ENCODE data around the gene ZNF584. TPM values are rescaled to one million over a fixed set of nuclear protein-coding genes. Genes with fewer than 3 reads are reported as not detected.

Gene ZNF584
- polyA plus RNA-seq, 2 of the 4 experiments (the other 2 are of a cell fraction): 15.6 to 18.2 TPM

DNA sequence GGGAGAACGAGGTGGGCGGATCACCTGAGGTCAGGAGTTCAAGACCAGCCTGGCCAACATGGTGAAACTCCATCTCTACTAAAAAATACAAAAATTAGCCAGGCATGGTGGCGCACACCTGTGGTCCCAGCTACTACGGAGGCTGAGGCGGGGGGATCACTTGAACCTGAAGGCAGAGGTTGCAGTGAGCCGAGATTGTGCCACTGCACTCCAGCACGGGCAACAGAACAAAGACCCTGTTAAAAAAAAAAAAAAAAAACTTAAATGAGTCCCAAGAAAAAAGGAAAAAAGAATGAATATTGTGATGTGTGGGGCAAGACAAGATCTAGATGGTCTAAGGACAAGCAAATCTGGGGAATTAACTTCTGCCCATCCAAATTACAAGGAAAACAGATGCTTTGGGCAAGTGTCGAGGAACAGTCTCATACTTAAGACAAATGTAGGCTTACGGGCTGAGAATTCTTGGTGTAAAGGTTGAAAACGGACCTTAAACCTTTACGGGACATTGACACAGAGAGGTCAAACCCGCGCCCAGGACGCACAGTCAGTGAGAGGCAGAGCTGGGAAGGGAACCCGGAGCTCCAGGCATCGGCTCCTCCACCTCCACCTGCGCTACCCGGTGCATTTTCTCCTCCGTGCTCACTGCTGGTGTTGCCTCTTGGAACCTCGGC, 57.8 kb downstream of the ZNF584 start:
- FAIRE-seq: no peak
- Histone ChIP-seq H3K4me3 (peak overlapping the region; percentile 97), H3K4me2 (peak overlapping the region; percentile 82), H3K4me1 (peaks cover 6% of the 10 kb centered on the region; the same call in 2 of the 3 replicates), H3K27ac (peak overlapping the region; percentile 52 to 82; a peak in 5 of 6 replicates), H3K9me3 (no peaks in the 10 kb centered on the region)
- 0 out of 3 replicates have a peak, but pooled peaks have one; percentile 7 for TF ChIP-seq CTCF (IDR thresholded peaks at IDR 0.05)
- peak; percentile 54 for TF ChIP-seq ZFP36 (IDR thresholded peaks at IDR 0.05; ENCODE audit: borderline replicate concordance, partially characterized antibody)
- TF ChIP-seq MYC (IDR thresholded peaks at IDR 0.05; ENCODE audit: borderline replicate concordance, low read length): 0 out of 2 replicates have a peak, but pooled peaks have one; percentile 21
- no peak for TF ChIP-seq SREBF2 (IDR thresholded peaks at IDR 0.05)
- ATAC-seq: peak; percentile 64 to 68
- CTCF ChIA-PET: interaction anchor here (0.9 to 2.0 kb wide), 3 partner anchors 10 to 63 kb away, joined by 3 to 4 read pairs (median 3); no protein-coding TSS in a partner anchor
- 37% methylated on average over 20 of the region's 20 CpGs for WGBS (ENCODE audit: missing lambda C conversion rate)
- POLR2A ChIA-PET: interaction anchor here (0.6 to 2.2 kb wide), 3 partner anchors 9 to 104 kb away, joined by 3 to 7 read pairs (median 3); partner anchors contain the start of genes ZNF497 and ZNF584
- DNase-seq (ENCODE audit: low read depth in 1 of 2, low spot score in 1 of 2): peak in 1 of 2 experiments; percentile 58

- DNase-seq (ENCODE audit: low read depth in 1 of 2, low spot score in 1 of 2): peak; percentile 98 to 99
- FAIRE-seq: peak; percentile 84
- Histone ChIP-seq H3K4me2 (peak within 1 kb of the TSS; percentile 91), H3K4me3 (peak within 1 kb of the TSS; percentile 97), H3K9me3 (no peaks in the 10 kb centered on the region), H3K27ac (peak within 1 kb of the TSS; percentile 77 to 82), H3K4me1 (peaks cover 6% of the 10 kb centered on the region; the same call in 2 of the 3 replicates)
- ATAC-seq: peak; percentile 91 to 96
- CTCF ChIA-PET: interaction anchor here (1.4 to 2.0 kb wide), 2 partner anchors 10 to 33 kb away, joined by 3 to 4 read pairs; no protein-coding TSS in a partner anchor
- WGBS (ENCODE audit: missing lambda C conversion rate): 2% methylated on average over 12 of the region's 92 CpGs
- TF ChIP-seq PHF8 (IDR thresholded peaks at IDR 0.05; ENCODE audit: borderline replicate concordance, low read depth) (peak; percentile 71; the same call in 1 of the 2 replicates), BCL3 (IDR thresholded peaks at IDR 0.05) (peak; percentile 19; the same call in 1 of the 3 replicates), CEBPB (IDR thresholded peaks at IDR 0.05) (no peak), BHLHE40 (IDR thresholded peaks at IDR 0.05; ENCODE audit: low read depth, low read length) (no peak), USF2 (IDR thresholded peaks at IDR 0.05) (peak; percentile 98), KDM1A (IDR thresholded peaks at IDR 0.05; ENCODE audit: low read depth) (no peak), MYC (IDR thresholded peaks at IDR 0.05; ENCODE audit: borderline replicate concordance, low read length) (no peak), JUN (IDR thresholded peaks at IDR 0.05) (peak in 1 of 2 experiments; percentile 42; a peak in 2 of 5 replicates), POLR2A (IDR thresholded peaks at IDR 0.05; ENCODE audit: low read length) (peak; percentile 38), RFX5 (IDR thresholded peaks at IDR 0.05) (0 out of 2 replicates have a peak, but pooled peaks have one; percentile 17)
- TF ChIP-seq, protein P1, sequence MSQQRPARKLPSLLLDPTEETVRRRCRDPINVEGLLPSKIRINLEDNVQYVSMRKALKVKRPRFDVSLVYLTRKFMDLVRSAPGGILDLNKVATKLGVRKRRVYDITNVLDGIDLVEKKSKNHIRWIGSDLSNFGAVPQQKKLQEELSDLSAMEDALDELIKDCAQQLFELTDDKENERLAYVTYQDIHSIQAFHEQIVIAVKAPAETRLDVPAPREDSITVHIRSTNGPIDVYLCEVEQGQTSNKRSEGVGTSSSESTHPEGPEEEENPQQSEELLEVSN (IDR thresholded peaks at IDR 0.05; ENCODE audit: borderline replicate concordance, low read depth): peak; percentile 48; the same call in 1 of the 2 replicates
- TF ChIP-seq, protein P2, sequence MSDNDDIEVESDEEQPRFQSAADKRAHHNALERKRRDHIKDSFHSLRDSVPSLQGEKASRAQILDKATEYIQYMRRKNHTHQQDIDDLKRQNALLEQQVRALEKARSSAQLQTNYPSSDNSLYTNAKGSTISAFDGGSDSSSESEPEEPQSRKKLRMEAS (IDR thresholded peaks at IDR 0.05): peak; percentile 60
- POLR2A ChIA-PET: interaction anchor here (2.2 kb wide), 1 partner anchor 59 kb away, joined by 7 read pairs; the partner anchor contains the start of gene ZNF584
Observed at GRCh38 chr19:58466760-58467589, 58.5 kb downstream of the ZNF584 start, which contains the start of gene ZNF324. TSS of gene ZNF324 (plus strand) at chr19:58467080. CDS start at chr19:58469186, 2,106 bp downstream.

Small RNA genes lying within 50 kb of the gene (small RNA-seq; reads per million reads assigned to genes)
- gene MIR4754 (0 to 0.04 (median 0) reads per million in 6 experiments), gene RNA5SP473 (0 to 1.7 (median 0.13) reads per million in 6 experiments)

Other genes with a start within 250 kb of the ZNF584 start
- gene ZNF274, start 225.6 kb upstream of the ZNF584 start, polyA plus RNA-seq (2011; rRNA removed): 27.3 and 28.7 TPM in 2 replicates
- gene ZNF274, start 225.6 kb upstream of the ZNF584 start, polyA plus RNA-seq (2017; fragmentation: RNase III; extraction: RNeasy Plus Mini Kit Qiagen cat#74134 plus additional on column Dnase treatment): 15.8 to 18.8 TPM (median 18.3 TPM) in 3 replicates
- 32.7 and 33.1 TPM in 2 replicates for gene ZNF544, start 179.7 kb upstream of the ZNF584 start, polyA plus RNA-seq (2011; rRNA removed)
- gene ZNF544, start 179.7 kb upstream of the ZNF584 start, polyA plus RNA-seq (2017; fragmentation: RNase III; extraction: RNeasy Plus Mini Kit Qiagen cat#74134 plus additional on column Dnase treatment): 22.5 to 30.6 TPM (median 23.7 TPM) in 3 replicates
- gene ZNF8, start 129.7 kb upstream of the ZNF584 start, polyA plus RNA-seq (2011; rRNA removed): 4.0 and 5.6 TPM in 2 replicates
- gene ZNF8, start 129.7 kb upstream of the ZNF584 start, polyA plus RNA-seq (2017; fragmentation: RNase III; extraction: RNeasy Plus Mini Kit Qiagen cat#74134 plus additional on column Dnase treatment): 2.0 to 2.3 TPM (median 2.3 TPM) in 3 replicates
- gene ERVK3-1, start 103.3 kb upstream of the ZNF584 start, polyA plus RNA-seq (2011; rRNA removed): 112 and 142 TPM in 2 replicates
- 104 to 126 TPM (median 109 TPM) in 3 replicates for gene ERVK3-1, start 103.3 kb upstream of the ZNF584 start, polyA plus RNA-seq (2017; fragmentation: RNase III; extraction: RNeasy Plus Mini Kit Qiagen cat#74134 plus additional on column Dnase treatment)
- 4.4 and 5.3 TPM in 2 replicates for gene ZSCAN22, start 81.7 kb upstream of the ZNF584 start, polyA plus RNA-seq (2011; rRNA removed)
- 2.0 to 2.2 TPM (median 2.0 TPM) in 3 replicates for gene ZSCAN22, start 81.7 kb upstream of the ZNF584 start, polyA plus RNA-seq (2017; fragmentation: RNase III; extraction: RNeasy Plus Mini Kit Qiagen cat#74134 plus additional on column Dnase treatment)
- 1.5 and 2.5 TPM in 2 replicates for gene A1BG, start 55.2 kb upstream of the ZNF584 start, polyA plus RNA-seq (2011; rRNA removed)
- 9.3 to 11.1 TPM (median 9.5 TPM) in 3 replicates for gene A1BG, start 55.2 kb upstream of the ZNF584 start, polyA plus RNA-seq (2017; fragmentation: RNase III; extraction: RNeasy Plus Mini Kit Qiagen cat#74134 plus additional on column Dnase treatment)
- gene ZNF497, start 45.9 kb upstream of the ZNF584 start, polyA plus RNA-seq (2011; rRNA removed): 1.1 and 1.4 TPM in 2 replicates
- 1.6 to 2.4 TPM (median 2.0 TPM) in 3 replicates for gene ZNF497, start 45.9 kb upstream of the ZNF584 start, polyA plus RNA-seq (2017; fragmentation: RNase III; extraction: RNeasy Plus Mini Kit Qiagen cat#74134 plus additional on column Dnase treatment)
- gene ZNF837, start 27.6 kb upstream of the ZNF584 start, polyA plus RNA-seq (2011; rRNA removed): 0.70 and 0.74 TPM in 2 replicates
- 0.62 to 1.1 TPM (median 1.0 TPM) in 3 replicates for gene ZNF837, start 27.6 kb upstream of the ZNF584 start, polyA plus RNA-seq (2017; fragmentation: RNase III; extraction: RNeasy Plus Mini Kit Qiagen cat#74134 plus additional on column Dnase treatment)
- gene RPS5, start 21.4 kb upstream of the ZNF584 start, polyA plus RNA-seq (2011; rRNA removed): 2,475 and 2,940 TPM in 2 replicates
- gene RPS5, start 21.4 kb upstream of the ZNF584 start, polyA plus RNA-seq (2017; fragmentation: RNase III; extraction: RNeasy Plus Mini Kit Qiagen cat#74134 plus additional on column Dnase treatment): 2,123 to 2,259 TPM (median 2,149 TPM) in 3 replicates
- gene RNF225, start 13.0 kb upstream of the ZNF584 start, polyA plus RNA-seq (2011; rRNA removed): not detected in 2 replicates
- not detected in 3 replicates for gene RNF225, start 13.0 kb upstream of the ZNF584 start, polyA plus RNA-seq (2017; fragmentation: RNase III; extraction: RNeasy Plus Mini Kit Qiagen cat#74134 plus additional on column Dnase treatment)
- 0.16 and 0.19 TPM in 2 replicates for gene ZNF132, start 31.5 kb downstream of the ZNF584 start, polyA plus RNA-seq (2011; rRNA removed)
- 0.05 to 0.13 TPM (median 0.09 TPM) in 3 replicates for gene ZNF132, start 31.5 kb downstream of the ZNF584 start, polyA plus RNA-seq (2017; fragmentation: RNase III; extraction: RNeasy Plus Mini Kit Qiagen cat#74134 plus additional on column Dnase treatment)
- gene ZNF324B, start 43.0 kb downstream of the ZNF584 start, polyA plus RNA-seq (2011; rRNA removed): 3.8 and 4.1 TPM in 2 replicates
- gene ZNF324B, start 43.0 kb downstream of the ZNF584 start, polyA plus RNA-seq (2017; fragmentation: RNase III; extraction: RNeasy Plus Mini Kit Qiagen cat#74134 plus additional on column Dnase treatment): 6.8 TPM in 3 replicates
- gene ZNF324, start 58.4 kb downstream of the ZNF584 start, polyA plus RNA-seq (2011; rRNA removed): 3.0 and 3.1 TPM in 2 replicates
- gene ZNF324, start 58.4 kb downstream of the ZNF584 start, polyA plus RNA-seq (2017; fragmentation: RNase III; extraction: RNeasy Plus Mini Kit Qiagen cat#74134 plus additional on column Dnase treatment): 6.4 to 6.9 TPM (median 6.9 TPM) in 3 replicates
- gene ZNF446, start 67.7 kb downstream of the ZNF584 start, polyA plus RNA-seq (2011; rRNA removed): 6.2 and 7.4 TPM in 2 replicates
- gene ZNF446, start 67.7 kb downstream of the ZNF584 start, polyA plus RNA-seq (2017; fragmentation: RNase III; extraction: RNeasy Plus Mini Kit Qiagen cat#74134 plus additional on column Dnase treatment): 9.9 to 12.5 TPM (median 11.0 TPM) in 3 replicates
- gene SLC27A5, start 103.3 kb downstream of the ZNF584 start, polyA plus RNA-seq (2011; rRNA removed): 30.2 and 36.7 TPM in 2 replicates
- gene SLC27A5, start 103.3 kb downstream of the ZNF584 start, polyA plus RNA-seq (2017; fragmentation: RNase III; extraction: RNeasy Plus Mini Kit Qiagen cat#74134 plus additional on column Dnase treatment): 36.7 to 40.4 TPM (median 37.8 TPM) in 3 replicates
- 6.2 and 6.4 TPM in 2 replicates for gene ZBTB45, start 111.2 kb downstream of the ZNF584 start, polyA plus RNA-seq (2011; rRNA removed)
- 11.8 to 14.3 TPM (median 13.4 TPM) in 3 replicates for gene ZBTB45, start 111.2 kb downstream of the ZNF584 start, polyA plus RNA-seq (2017; fragmentation: RNase III; extraction: RNeasy Plus Mini Kit Qiagen cat#74134 plus additional on column Dnase treatment)
- gene TRIM28, start 135.4 kb downstream of the ZNF584 start, polyA plus RNA-seq (2011; rRNA removed): 576 and 735 TPM in 2 replicates
- gene TRIM28, start 135.4 kb downstream of the ZNF584 start, polyA plus RNA-seq (2017; fragmentation: RNase III; extraction: RNeasy Plus Mini Kit Qiagen cat#74134 plus additional on column Dnase treatment): 656 to 743 TPM (median 666 TPM) in 3 replicates
- gene CHMP2A, start 146.5 kb downstream of the ZNF584 start, polyA plus RNA-seq (2011; rRNA removed): 223 and 280 TPM in 2 replicates
- gene CHMP2A, start 146.5 kb downstream of the ZNF584 start, polyA plus RNA-seq (2017; fragmentation: RNase III; extraction: RNeasy Plus Mini Kit Qiagen cat#74134 plus additional on column Dnase treatment): 192 to 227 TPM (median 198 TPM) in 3 replicates
- 185 and 190 TPM in 2 replicates for gene UBE2M, start 150.0 kb downstream of the ZNF584 start, polyA plus RNA-seq (2011; rRNA removed)
- 135 to 139 TPM (median 137 TPM) in 3 replicates for gene UBE2M, start 150.0 kb downstream of the ZNF584 start, polyA plus RNA-seq (2017; fragmentation: RNase III; extraction: RNeasy Plus Mini Kit Qiagen cat#74134 plus additional on column Dnase treatment)
- 19.5 and 20.3 TPM in 2 replicates for gene MZF1, start 164.7 kb downstream of the ZNF584 start, polyA plus RNA-seq (2011; rRNA removed)
- 19.1 to 21.7 TPM (median 20.3 TPM) in 3 replicates for gene MZF1, start 164.7 kb downstream of the ZNF584 start, polyA plus RNA-seq (2017; fragmentation: RNase III; extraction: RNeasy Plus Mini Kit Qiagen cat#74134 plus additional on column Dnase treatment)